Sciatic nerve (tissue), 2 donors: ENCODE data around the gene NOL4L. TPM values are rescaled to one million over a fixed set of nuclear protein-coding genes. Genes with fewer than 3 reads are reported as not detected.

Experiments
- ATAC-seq: fragments of 200-7000 bp; cut with Tn5 transposase; one replicate; pipeline ENCODE4 v1.9.1; 2020; ENCODE audit warnings: mild to moderate bottlenecking, moderate library complexity
- DNase-seq: peaks from one replicate; pipeline ENCODE4 v3.0.0-alpha.2; 2020; ENCODE audit warnings: low spot score
- intact Hi-C: fragments of 100-400 bp; cut with DNase I; formaldehyde crosslinking; loops from one replicate; pipeline ENCODE4 v1.14.2; 2022
- total RNA-seq: library from RNA; stranded (reverse); fragmentation: NEBNext Ultra II Directional; extraction: Animal tissue kit (Norgen Biotek cat#: 25700); gene quantifications from one replicate; pipeline ENCODE4 v1.2.1, GENCODE V29; 2021
- donor health status: DM: no; HTN: no; CAD: no.
- donor health status: DM: no; HTN: no; CAD: no.

NOL4L gene
- total RNA-seq, 1 donor from 2014 or later = 39.4 TPM

DNA sequence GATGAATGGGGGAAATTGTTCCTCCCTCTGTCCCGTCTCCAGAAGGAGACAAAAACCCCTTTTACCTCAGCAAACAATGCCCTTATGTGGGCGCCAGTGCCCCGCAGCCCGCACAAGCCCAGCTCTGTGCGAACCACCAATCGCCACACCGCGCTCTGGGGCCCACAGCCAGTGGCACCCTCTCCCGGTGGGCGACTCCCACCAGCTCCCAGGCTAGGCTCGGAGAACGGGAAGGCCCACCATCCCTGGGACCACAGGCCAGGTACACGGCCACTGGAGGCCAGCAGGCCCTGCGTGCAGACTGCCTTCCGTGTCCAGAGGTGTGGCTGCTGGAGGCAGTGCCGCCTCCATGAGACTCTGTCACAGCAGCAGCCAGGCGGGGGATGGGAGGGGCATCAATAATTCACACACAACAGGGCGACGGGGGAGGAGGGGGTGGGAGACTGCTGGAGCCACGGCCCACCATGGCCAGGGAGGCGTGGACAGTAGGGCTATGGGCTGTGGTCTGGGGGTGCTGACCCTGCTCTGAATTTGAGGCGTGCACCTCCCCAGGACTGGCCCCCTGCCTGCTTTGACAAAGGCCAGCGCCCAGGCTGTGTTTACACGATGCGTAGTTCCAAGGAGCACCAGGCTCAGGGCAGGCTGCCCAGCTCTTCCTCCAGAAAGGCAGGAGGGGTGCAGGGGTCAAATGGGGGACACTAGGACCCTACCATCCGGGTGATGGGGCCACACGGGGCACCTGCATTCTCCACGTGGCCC, 121.3 kb downstream of the NOL4L start:
- ATAC-seq (peak; percentile 51), DNase-seq (no peak)

DNA sequence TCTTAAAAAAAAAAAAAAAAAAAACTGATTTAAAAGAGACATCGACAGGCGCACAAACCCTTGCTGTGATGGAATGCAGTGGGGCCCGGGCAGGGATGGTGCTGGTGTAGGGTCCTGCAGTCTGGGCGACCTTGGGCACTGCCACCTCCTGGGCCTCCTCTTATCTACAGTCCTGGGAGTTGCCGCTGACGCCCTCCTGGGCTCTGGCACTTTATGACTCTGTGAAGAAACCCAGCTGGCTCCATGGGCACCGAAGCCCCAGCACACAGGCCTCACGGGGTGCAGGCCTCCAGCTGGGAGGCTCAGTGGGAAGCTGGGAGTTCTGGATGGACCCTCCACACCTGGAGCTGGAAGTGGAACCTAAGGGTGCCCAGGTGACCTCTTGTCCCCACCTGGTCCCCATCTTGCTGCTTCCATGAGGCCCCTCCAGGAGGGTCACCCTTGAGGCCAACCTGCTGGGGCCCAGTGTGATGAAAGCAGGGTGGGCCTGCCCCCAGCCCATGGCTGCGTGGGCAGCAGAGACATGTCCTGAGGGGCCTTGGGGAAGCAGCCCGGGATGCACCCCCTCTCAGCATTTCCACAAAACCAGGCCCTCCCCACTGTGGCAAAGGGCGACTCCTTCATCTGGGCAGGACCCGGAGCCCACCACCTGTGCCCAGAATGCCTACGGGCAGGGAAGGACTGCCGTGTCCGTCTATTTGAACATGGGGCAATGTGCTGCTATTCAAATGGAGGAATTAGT, 122.1 kb downstream of the NOL4L start:
- DNase-seq = no peak
- ATAC-seq = peak; percentile 1
- intact Hi-C loops = no loop called here

More for the DNA sequence above, 121.3 kb downstream of the NOL4L start:
- intact Hi-C loops = no loop called here

DNA sequence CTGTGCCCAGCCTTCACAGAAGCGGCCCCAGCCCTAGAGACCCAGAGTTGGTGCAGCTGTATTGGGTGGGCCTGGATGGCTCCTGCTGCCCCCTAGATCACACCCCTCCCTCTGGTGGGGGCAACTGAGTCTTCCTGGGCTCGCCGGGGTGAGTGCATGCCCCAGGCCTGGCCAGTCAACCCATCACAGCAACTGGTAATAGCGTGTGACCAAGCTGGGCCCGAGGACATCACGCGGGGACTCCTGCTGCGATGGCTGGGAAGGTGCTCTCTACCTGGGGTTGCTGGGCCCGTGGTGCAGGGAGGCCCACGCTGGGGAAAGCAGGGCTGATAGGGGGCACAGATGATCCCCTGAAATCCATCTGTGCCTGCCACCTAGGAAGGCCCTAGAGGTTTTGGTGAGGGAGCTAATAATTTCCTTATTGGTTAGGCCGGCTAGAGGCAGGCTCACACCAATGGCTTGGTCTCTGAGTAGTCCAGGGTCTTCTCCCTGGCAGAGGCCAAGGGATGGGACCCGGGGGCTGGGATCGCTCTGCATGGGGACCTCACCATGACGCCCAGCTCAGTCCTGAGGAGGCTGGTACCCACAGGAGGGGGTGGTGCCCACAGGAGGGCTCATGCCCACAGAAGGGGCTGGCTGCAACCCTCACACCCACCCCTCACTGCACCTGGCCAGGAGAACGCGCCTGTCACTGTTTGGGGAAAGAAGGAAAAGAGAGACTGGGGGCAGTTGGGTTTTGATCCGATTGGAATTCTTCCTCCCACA, 123.1 kb downstream of the NOL4L start:
- no peak for DNase-seq
- ATAC-seq = no peak
- intact Hi-C loops = no loop called here

DNA sequence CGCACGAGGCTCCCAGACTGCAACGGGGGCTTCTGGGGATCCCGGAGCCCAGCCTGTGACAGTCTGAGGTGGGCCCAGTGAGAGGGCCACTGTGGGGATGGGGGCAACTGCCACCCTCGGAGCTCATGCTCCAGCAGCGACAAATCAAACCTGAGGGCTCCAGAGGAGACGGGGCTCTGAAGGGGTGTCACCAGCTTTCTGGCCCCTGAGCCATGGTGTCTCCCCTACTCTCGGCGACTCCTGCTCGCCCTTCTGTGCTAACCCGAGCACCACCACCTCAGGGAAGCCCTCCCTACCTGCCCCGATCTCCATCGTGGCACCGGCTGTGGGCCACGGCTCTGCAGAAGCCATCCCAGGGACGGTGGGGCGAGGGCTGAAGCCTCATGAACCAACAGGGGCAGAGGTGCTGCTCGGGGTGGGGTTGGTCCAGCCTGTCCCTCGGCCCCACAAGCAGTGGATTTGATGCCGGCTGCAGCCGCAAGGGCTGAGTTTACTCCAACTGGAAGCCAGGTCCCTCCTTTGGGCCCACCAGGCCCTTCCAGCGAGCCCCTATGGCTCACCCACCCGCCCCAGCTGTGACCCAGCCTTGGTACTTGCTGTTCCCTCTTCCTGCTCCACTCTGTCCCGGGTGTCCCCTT, 124.3 kb downstream of the NOL4L start:
- DNase-seq (no peak), ATAC-seq (no peak)
- intact Hi-C loops = no loop called here

GRCh38 chr20:32460231-32460630, 124.9 kb downstream of the NOL4L start:
- no peak for DNase-seq
- no peak for ATAC-seq
- intact Hi-C loops = no loop called here

GRCh38 chr20:32458837-32459220, 126.3 kb downstream of the NOL4L start:
- DNase-seq (no peak), ATAC-seq (no peak)
- intact Hi-C loops = loop anchor here (10.0 kb wide), 1 partner anchor 94 kb away; no protein-coding TSS in a partner anchor

DNA sequence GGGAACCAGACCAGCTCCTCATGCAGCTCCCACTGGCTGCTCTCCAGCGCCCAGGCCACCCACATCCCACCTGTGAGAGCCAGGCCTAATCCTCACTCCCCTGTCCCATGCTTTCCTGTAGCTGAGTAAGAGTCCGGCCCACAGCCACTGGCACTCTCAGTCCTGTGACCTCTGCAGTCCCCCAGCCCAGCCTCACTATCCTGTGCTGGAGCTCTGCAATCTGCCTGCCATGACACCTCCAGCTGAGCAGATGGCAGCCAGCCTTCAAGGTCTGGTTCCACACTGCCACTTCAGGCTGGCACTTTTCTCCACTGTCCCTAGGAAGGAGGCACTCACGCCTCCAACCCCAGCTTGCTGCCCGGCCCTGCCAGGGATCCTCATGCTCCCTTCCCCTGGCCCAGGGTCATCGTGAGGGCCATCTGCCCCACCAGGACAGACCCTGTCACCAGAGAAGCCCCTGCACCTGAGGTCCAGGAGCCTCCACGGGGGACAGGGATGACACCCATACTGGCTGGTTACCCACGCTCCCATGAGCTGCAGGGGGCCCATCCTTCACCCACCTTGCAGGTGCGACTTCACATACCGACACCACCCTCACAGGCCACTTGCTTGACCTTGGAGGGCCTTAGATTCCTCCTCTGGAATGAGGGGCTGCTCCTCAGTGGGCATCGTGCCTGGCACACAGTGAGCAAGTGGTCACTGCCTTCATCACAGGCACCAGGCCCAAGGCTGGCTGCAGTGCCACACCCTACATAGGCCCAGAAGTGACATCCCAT, 126.9 kb downstream of the NOL4L start:
- intact Hi-C loops = loop anchor here (10.0 kb wide), 1 partner anchor 93 kb away; no protein-coding TSS in a partner anchor
- DNase-seq (no peak), ATAC-seq (no peak)

- peak; percentile 81 for DNase-seq
- peak; percentile 91 for ATAC-seq
- intact Hi-C loops = loop anchor here (10.0 kb wide), 1 partner anchor 93 kb away; no protein-coding TSS in a partner anchor
These were observed 127.6 kb downstream of the NOL4L start for GRCh38 chr20:32457479-32457986.

GRCh38 chr20:32456869-32457478, 128.2 kb downstream of the NOL4L start:
- intact Hi-C loops = loop anchor here (10.0 kb wide), 1 partner anchor 92 kb away; no protein-coding TSS in a partner anchor
- ATAC-seq (peak; percentile 63), DNase-seq (no peak)

- no peak for DNase-seq
- ATAC-seq = no peak
These were observed 129.0 kb downstream of the NOL4L start for GRCh38 chr20:32455901-32456701.

DNA sequence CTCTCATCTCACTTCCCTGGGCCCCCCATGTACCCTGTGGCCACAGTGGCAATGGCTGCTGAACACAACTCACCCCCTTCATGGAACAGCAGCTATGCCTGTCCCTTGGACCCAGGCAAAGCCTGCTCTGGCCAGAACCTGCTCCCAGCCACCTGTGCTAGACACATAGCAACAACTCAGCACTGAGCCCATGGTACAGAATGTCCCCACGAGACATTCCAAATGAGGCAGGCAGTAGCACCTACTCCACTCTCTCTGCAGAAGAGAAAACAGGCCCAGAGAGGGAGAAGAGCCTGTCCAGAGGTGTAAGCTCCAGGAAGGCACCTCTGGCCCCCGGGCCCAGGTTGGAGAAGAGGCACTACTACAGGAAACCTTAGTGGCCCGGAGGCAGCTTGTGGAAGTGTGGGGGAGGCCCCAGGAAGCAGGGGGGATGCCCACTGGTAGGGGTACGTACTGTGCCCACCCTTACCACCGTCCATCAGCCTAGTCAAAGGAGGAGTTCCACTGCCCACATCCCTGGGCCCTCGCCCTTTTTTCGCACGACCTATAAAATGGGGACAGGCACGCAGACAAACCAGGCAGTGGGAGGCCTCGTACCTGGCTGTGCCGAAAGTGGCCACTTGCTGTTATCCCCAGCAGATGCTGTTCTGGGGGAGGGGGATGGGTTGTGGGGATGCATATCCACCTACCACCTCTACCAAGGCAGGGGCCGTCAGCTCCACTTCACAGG, 129.8 kb downstream of the NOL4L start:
- DNase-seq = no peak
- intact Hi-C loops = loop anchor here (10.0 kb wide), 1 partner anchor 91 kb away; no protein-coding TSS in a partner anchor
- ATAC-seq = no peak

More at GRCh38 chr20:32455901-32456701, 129.0 kb downstream of the NOL4L start:
- intact Hi-C loops = loop anchor here (10.0 kb wide), 1 partner anchor 91 kb away; no protein-coding TSS in a partner anchor

DNA sequence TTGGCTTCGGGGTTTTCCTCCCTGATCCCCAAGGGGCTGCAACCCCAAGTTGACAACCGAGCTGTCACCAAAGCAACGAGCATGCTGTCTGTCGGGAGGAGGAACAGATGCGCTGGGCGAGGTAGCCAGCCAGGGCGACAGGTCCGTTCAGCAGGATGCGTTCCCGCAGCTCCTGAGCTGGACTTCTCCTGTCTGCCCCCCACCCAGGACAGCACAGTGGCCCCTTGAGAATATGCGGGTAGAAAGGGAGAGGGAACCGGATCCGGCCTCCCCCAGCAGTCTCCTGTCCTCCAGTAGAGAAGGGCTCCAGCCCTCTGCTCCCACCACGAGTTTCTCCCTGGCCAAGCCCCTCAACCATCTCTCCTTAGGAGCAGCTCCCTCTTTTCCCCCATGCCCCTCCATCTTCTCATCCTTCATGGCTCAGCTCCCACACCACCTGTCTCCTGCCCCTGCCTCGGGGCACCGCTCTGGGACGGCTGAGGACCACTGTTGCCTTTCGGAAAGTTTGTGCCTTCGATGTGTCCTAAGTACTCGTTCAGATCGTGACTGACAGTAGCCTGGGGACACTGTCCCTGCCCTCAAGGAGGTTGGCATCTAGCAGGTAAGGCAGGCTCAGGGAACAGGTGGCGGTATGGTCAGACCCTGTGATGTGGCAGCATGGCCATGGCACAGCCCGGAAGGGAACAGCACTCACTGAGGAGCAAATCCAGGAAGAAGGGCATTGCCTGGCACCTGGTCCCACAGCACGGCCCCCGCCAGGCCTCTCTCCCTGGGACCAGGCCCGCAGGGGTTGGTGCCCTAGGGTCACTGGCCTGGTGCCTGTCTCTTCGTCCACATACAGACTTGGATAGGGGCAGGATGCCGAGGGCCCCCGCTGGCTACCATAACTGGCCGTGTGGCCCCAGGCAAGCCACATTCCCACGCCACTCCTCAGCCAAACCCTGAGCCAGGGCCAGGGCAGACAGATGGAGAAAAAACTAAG, 130.7 kb downstream of the NOL4L start:
- ATAC-seq = no peak
- no peak for DNase-seq
- intact Hi-C loops = loop anchor here (10.0 kb wide), 1 partner anchor 90 kb away; no protein-coding TSS in a partner anchor

DNA sequence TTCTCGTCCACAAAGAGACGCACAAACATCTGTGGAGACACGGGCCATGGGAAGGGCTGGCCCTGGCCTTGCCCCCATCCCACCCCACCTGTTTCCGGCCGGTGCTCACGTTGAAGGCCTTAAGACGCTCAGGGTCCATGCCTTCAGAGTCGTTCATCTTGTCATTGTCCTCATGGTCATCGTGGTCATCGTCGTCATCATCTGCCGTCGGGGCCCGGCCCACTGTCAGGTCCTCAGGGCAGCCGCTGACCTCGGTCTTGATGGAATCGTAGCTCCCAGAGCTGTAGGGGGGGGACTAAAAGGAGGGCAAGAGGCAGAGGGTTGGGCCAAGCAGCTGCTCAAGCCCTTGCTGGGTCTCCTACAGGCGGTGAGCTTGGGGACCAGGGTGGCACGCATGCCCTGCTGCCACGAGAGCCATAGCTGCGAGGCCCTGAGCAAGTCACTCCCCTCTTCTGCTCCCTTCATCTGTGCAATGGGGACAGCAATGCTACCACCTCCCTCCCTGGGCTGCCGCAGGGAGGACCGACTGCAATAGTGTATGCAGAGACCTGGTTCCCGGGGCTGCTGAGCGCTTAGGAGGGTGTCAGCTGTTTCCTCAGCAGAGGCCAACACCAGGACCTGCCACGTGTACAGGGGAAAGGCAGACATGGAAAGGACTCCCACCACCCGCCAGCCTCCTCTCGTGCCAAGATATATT, 131.5 kb downstream of the NOL4L start:
- intact Hi-C loops = loop anchor here (10.0 kb wide), 1 partner anchor 89 kb away; no protein-coding TSS in a partner anchor
- ATAC-seq = no peak
- no peak for DNase-seq

DNA sequence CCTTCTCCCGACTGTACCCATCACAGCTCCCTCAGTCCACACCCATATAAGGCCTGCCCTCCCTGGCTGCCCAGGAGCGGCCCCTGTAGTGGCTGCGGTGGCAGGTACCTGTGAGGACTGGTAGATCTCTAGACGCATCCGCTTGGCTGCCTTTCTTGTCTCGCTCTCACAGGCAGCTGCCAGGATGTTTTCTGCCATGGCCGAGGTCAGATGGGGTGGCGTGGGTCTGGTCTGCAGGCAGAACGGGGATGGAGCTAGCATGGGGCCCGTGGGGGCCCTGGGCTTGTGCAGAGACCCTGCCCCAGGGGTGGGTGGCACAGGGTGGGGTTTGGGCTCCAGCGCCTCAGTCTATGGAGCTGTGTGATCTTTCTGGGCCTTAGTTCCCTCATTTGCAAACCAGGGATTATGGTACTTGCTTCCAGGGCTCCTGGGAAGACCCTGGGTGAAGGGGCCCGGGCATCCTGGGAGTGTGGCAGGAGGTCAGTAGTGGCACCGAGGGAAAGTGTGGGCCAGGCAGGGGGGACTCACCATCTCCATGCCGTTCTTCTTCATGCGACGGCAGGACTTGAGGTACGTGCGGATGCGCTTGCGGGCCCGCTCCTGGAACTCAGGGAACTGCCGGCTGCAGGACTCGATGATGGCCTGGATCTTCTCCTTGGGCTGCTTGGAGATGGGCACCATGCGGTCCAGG, 132.2 kb downstream of the NOL4L start:
- ATAC-seq (no peak), DNase-seq (no peak)
- intact Hi-C loops = loop anchor here (10.0 kb wide), 1 partner anchor 88 kb away; no protein-coding TSS in a partner anchor
